ENCODE results near the gene SHISA6.

The SHISA6 gene

GRCh38 chr17:11458279-11458678 lies 217.3 kb downstream of the SHISA6 start:
- Mint-ChIP-seq H3K9me3 (peaks cover 10% of the 10 kb centered on the region), H3K36me3 (ENCODE audit: low read depth) (no peaks in the 10 kb centered on the region), H3K4me3 (no peak overlapping the region), H3K27ac (no peak overlapping the region), H3K27me3 (no peaks in the 10 kb centered on the region), H3K4me1 (ENCODE audit: low read depth) (no peaks in the 10 kb centered on the region)

- Mint-ChIP-seq H3K36me3 (ENCODE audit: low read depth) (no peaks in the 10 kb centered on the region), H3K27me3 (no peaks in the 10 kb centered on the region), H3K4me3 (no peak overlapping the region), H3K9me3 (peaks cover 6% of the 10 kb centered on the region), H3K4me1 (ENCODE audit: low read depth) (no peaks in the 10 kb centered on the region), H3K27ac (no peak overlapping the region)
Measured at GRCh38 chr17:11459861-11460331, 218.9 kb downstream of the SHISA6 start.

GRCh38 chr17:11461993-11462548 lies 221.1 kb downstream of the SHISA6 start:
- no peaks in the 10 kb centered on the region for H3K36me3 Mint-ChIP-seq (ENCODE audit: low read depth)
- peaks cover 8% of the 10 kb centered on the region for H3K9me3 Mint-ChIP-seq
- no peak overlapping the region for H3K4me3 Mint-ChIP-seq
- no peaks in the 10 kb centered on the region for H3K27me3 Mint-ChIP-seq
- no peak overlapping the region for H3K27ac Mint-ChIP-seq
- no peaks in the 10 kb centered on the region for H3K4me1 Mint-ChIP-seq (ENCODE audit: low read depth)

- Mint-ChIP-seq H3K27ac (no peak overlapping the region), H3K27me3 (no peaks in the 10 kb centered on the region), H3K36me3 (ENCODE audit: low read depth) (no peaks in the 10 kb centered on the region), H3K4me1 (ENCODE audit: low read depth) (no peaks in the 10 kb centered on the region), H3K9me3 (peaks cover 21% of the 10 kb centered on the region), H3K4me3 (no peak overlapping the region)
Measured at GRCh38 chr17:11467639-11468038, 226.6 kb downstream of the SHISA6 start.

GRCh38 chr17:11485336-11486100 lies 244.5 kb downstream of the SHISA6 start:
- peaks cover 9% of the 10 kb centered on the region for H3K9me3 Mint-ChIP-seq
- H3K27ac Mint-ChIP-seq = no peak overlapping the region
- H3K4me1 Mint-ChIP-seq (ENCODE audit: low read depth) = no peaks in the 10 kb centered on the region
- H3K36me3 Mint-ChIP-seq (ENCODE audit: low read depth) = no peaks in the 10 kb centered on the region
- no peak overlapping the region for H3K4me3 Mint-ChIP-seq
- H3K27me3 Mint-ChIP-seq = no peaks in the 10 kb centered on the region

- no peak overlapping the region for H3K4me3 Mint-ChIP-seq
- H3K9me3 Mint-ChIP-seq = peaks cover 15% of the 10 kb centered on the region
- H3K4me1 Mint-ChIP-seq (ENCODE audit: low read depth) = no peaks in the 10 kb centered on the region
- H3K27me3 Mint-ChIP-seq = no peaks in the 10 kb centered on the region
- no peaks in the 10 kb centered on the region for H3K36me3 Mint-ChIP-seq (ENCODE audit: low read depth)
- no peak overlapping the region for H3K27ac Mint-ChIP-seq
Measured at GRCh38 chr17:11486101-11486867, 245.3 kb downstream of the SHISA6 start.

GRCh38 chr17:11486868-11487310 lies 245.9 kb downstream of the SHISA6 start:
- Mint-ChIP-seq H3K27ac (no peak overlapping the region), H3K27me3 (no peaks in the 10 kb centered on the region), H3K4me3 (no peak overlapping the region), H3K4me1 (ENCODE audit: low read depth) (no peaks in the 10 kb centered on the region), H3K9me3 (peaks cover 15% of the 10 kb centered on the region), H3K36me3 (ENCODE audit: low read depth) (no peaks in the 10 kb centered on the region)

GRCh38 chr17:11487469-11487868 lies 246.5 kb downstream of the SHISA6 start:
- Mint-ChIP-seq H3K36me3 (ENCODE audit: low read depth) (no peaks in the 10 kb centered on the region), H3K4me3 (no peak overlapping the region), H3K4me1 (ENCODE audit: low read depth) (no peaks in the 10 kb centered on the region), H3K9me3 (peaks cover 15% of the 10 kb centered on the region), H3K27ac (no peak overlapping the region), H3K27me3 (no peaks in the 10 kb centered on the region)

- Mint-ChIP-seq H3K9me3 (peaks cover 15% of the 10 kb centered on the region), H3K27ac (no peak overlapping the region), H3K4me1 (ENCODE audit: low read depth) (no peaks in the 10 kb centered on the region), H3K36me3 (ENCODE audit: low read depth) (no peaks in the 10 kb centered on the region), H3K27me3 (no peaks in the 10 kb centered on the region), H3K4me3 (no peak overlapping the region)
Measured at GRCh38 chr17:11488407-11488806, 247.4 kb downstream of the SHISA6 start.

GRCh38 chr17:11490171-11490755 lies 249.2 kb downstream of the SHISA6 start:
- no peak overlapping the region for H3K4me3 Mint-ChIP-seq

GRCh38 chr17:11492511-11492910 lies 251.5 kb downstream of the SHISA6 start:
- Mint-ChIP-seq H3K36me3 (ENCODE audit: low read depth) (no peaks in the 10 kb centered on the region), H3K9me3 (peaks cover 20% of the 10 kb centered on the region), H3K4me3 (no peak overlapping the region), H3K27ac (no peak overlapping the region), H3K27me3 (no peaks in the 10 kb centered on the region), H3K4me1 (ENCODE audit: low read depth) (no peaks in the 10 kb centered on the region)

More at GRCh38 chr17:11490171-11490755, 249.2 kb downstream of the SHISA6 start:
- H3K36me3 Mint-ChIP-seq (ENCODE audit: low read depth) = no peaks in the 10 kb centered on the region
- H3K9me3 Mint-ChIP-seq = peaks cover 15% of the 10 kb centered on the region
- no peaks in the 10 kb centered on the region for H3K27me3 Mint-ChIP-seq
- no peak overlapping the region for H3K27ac Mint-ChIP-seq
- H3K4me1 Mint-ChIP-seq (ENCODE audit: low read depth) = no peaks in the 10 kb centered on the region

- Mint-ChIP-seq H3K36me3 (ENCODE audit: low read depth) (no peaks in the 10 kb centered on the region), H3K27me3 (no peaks in the 10 kb centered on the region), H3K27ac (no peak overlapping the region), H3K4me1 (ENCODE audit: low read depth) (no peaks in the 10 kb centered on the region), H3K4me3 (no peak overlapping the region), H3K9me3 (peaks cover 20% of the 10 kb centered on the region)
Measured at GRCh38 chr17:11493936-11494335, 252.9 kb downstream of the SHISA6 start.

- H3K36me3 Mint-ChIP-seq (ENCODE audit: low read depth) = no peaks in the 10 kb centered on the region
- H3K27me3 Mint-ChIP-seq = no peaks in the 10 kb centered on the region
- H3K4me1 Mint-ChIP-seq (ENCODE audit: low read depth) = no peaks in the 10 kb centered on the region
- H3K4me3 Mint-ChIP-seq = no peak overlapping the region
- H3K27ac Mint-ChIP-seq = no peak overlapping the region
- peaks cover 13% of the 10 kb centered on the region for H3K9me3 Mint-ChIP-seq
Measured at GRCh38 chr17:11495613-11496012, 254.6 kb downstream of the SHISA6 start.

- Mint-ChIP-seq H3K4me3 (no peak overlapping the region), H3K9me3 (peaks cover 18% of the 10 kb centered on the region), H3K27ac (no peak overlapping the region), H3K4me1 (ENCODE audit: low read depth) (no peaks in the 10 kb centered on the region), H3K27me3 (no peaks in the 10 kb centered on the region), H3K36me3 (ENCODE audit: low read depth) (no peaks in the 10 kb centered on the region)
Measured at GRCh38 chr17:11499881-11500280, 258.9 kb downstream of the SHISA6 start.
